HG03442 (cell line): ENCODE results near the gene PCYT1A.
"Not testable (repeated sequence)": the region's sequence is repeated elsewhere in the genome, so short reads cannot be mapped to it uniquely, and the experiment has no call there.

Experiments used
- ATAC-seq: cut with Tn5 transposase; IDR thresholded peaks from one replicate; pipeline ENCODE4 v1.9.1; 2021; ENCODE audit warnings: mild to moderate bottlenecking, moderate library complexity; ENCODE audit not compliant: unreplicated experiment

Gene PCYT1A

GRCh38 chr3:196216681-196217211 lies 70.8 kb downstream of the PCYT1A start:
- ATAC-seq = no peak

GRCh38 chr3:196216089-196216564 lies 71.4 kb downstream of the PCYT1A start, which contains the start of gene SLC51A:
SLC51A (plus strand) TSS chr3:196216534; CDS start chr3:196216713, 179 bp downstream.
- ATAC-seq = no peak

- ATAC-seq = no peak
Measured at GRCh38 chr3:196215493-196216020, 72.0 kb downstream of the PCYT1A start.

GRCh38 chr3:196214783-196215441 lies 72.6 kb downstream of the PCYT1A start:
- no peak for ATAC-seq

GRCh38 chr3:196210673-196211556 lies 76.6 kb downstream of the PCYT1A start, which contains the start of gene ZDHHC19:
ZDHHC19 (minus strand) TSS chr3:196211400; CDS start chr3:196211315, 85 bp downstream.
- no peak for ATAC-seq

GRCh38 chr3:196209944-196210672 lies 77.4 kb downstream of the PCYT1A start:
- ATAC-seq = not testable (repeated sequence)

- no peak for ATAC-seq
Measured at GRCh38 chr3:196208942-196209695, 78.4 kb downstream of the PCYT1A start.

- ATAC-seq = no peak
Measured at GRCh38 chr3:196207833-196208607, 79.5 kb downstream of the PCYT1A start.

- ATAC-seq = no peak
Measured at GRCh38 chr3:196207159-196207832, 80.2 kb downstream of the PCYT1A start.

- not testable (repeated sequence) for ATAC-seq
Measured at GRCh38 chr3:196205442-196206205, 81.9 kb downstream of the PCYT1A start.

GRCh38 chr3:196203846-196204245 lies 83.7 kb downstream of the PCYT1A start:
- ATAC-seq = no peak

GRCh38 chr3:196202516-196202970 lies 85.0 kb downstream of the PCYT1A start:
- peak; percentile 60 for ATAC-seq

GRCh38 chr3:196198771-196199753 lies 88.5 kb downstream of the PCYT1A start:
- no peak for ATAC-seq

GRCh38 chr3:196198081-196198675 lies 89.3 kb downstream of the PCYT1A start:
- no peak for ATAC-seq

GRCh38 chr3:196197524-196197923 lies 90.0 kb downstream of the PCYT1A start:
- ATAC-seq = no peak

- no peak for ATAC-seq
Measured at GRCh38 chr3:196195664-196196265, 91.8 kb downstream of the PCYT1A start.
